Measurements from ENCODE around the gene TEC. TPM values are rescaled to one million over a fixed set of nuclear protein-coding genes. Genes with fewer than 3 reads are reported as not detected.

TEC gene
- polyA plus RNA-seq, 1 donor: 4.6 TPM

- no peaks in the 10 kb centered on the region for H3K36me3 ChIP-seq (ENCODE audit: control insufficient read depth, insufficient read depth, low read length)
- no peaks in the 10 kb centered on the region for H3K9me3 ChIP-seq (ENCODE audit: control insufficient read depth, low read depth, low read length)
- H3K27ac ChIP-seq (ENCODE audit: low read length): no peak overlapping the region
- H3K4me3 ChIP-seq (ENCODE audit: low read length): no peak overlapping the region
- DNase-seq: no peak
- no peaks in the 10 kb centered on the region for H3K27me3 ChIP-seq (ENCODE audit: control insufficient read depth, insufficient read depth, low read length)
- WGBS (ENCODE audit: insufficient coverage, low lambda C conversion rate): no CpG with 5 or more reads among the region's 5 CpGs
- no peaks in the 10 kb centered on the region for H3K4me1 ChIP-seq (ENCODE audit: control insufficient read depth, insufficient read depth, low read length)
Measured at GRCh38 chr4:48197643-48198237, 71.9 kb downstream of the TEC start.

DNA sequence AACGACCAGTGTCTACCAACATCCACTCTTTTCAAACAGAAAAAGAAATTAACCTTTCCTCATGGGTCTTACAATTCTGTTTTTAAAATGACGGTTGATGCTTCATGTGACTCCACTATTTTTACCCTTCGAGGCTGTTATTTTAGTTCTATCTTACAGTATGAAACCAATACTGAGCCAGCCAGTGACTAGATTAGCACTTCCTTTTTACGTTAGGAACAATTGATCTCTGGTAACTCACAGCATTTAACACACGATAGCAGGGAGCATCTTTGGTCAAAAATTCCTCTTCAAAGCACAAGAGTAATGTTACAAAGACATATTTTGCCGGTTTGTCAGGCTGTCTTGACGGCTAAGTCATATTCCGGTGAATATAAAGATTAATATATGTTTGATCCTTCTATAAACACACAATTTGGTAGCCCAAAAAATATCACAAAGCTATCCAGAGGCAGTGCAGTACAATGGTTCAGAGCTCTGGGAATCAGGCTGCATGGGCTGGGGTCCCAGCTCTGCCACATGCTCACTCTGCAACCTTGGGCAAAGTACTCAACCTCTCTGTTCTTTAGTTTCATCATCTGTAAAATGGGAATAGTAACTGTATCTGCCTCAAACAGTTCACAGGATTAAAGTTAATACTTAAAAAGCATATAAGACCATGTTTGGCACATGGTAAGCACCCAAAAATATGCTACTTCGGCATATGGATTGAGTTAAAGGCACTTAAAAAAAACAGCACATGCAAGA is 72.7 kb downstream of the TEC start:
- H3K4me1 ChIP-seq (ENCODE audit: control insufficient read depth, insufficient read depth, low read length): no peaks in the 10 kb centered on the region
- no peaks in the 10 kb centered on the region for H3K9me3 ChIP-seq (ENCODE audit: control insufficient read depth, low read depth, low read length)
- DNase-seq: no peak
- H3K27ac ChIP-seq (ENCODE audit: low read length): no peak overlapping the region
- no peaks in the 10 kb centered on the region for H3K36me3 ChIP-seq (ENCODE audit: control insufficient read depth, insufficient read depth, low read length)
- no peak overlapping the region for H3K4me3 ChIP-seq (ENCODE audit: low read length)
- no peaks in the 10 kb centered on the region for H3K27me3 ChIP-seq (ENCODE audit: control insufficient read depth, insufficient read depth, low read length)
- WGBS (ENCODE audit: insufficient coverage, low lambda C conversion rate): no CpG with 5 or more reads among the region's 9 CpGs

GRCh38 chr4:48195853-48196252 is 73.8 kb downstream of the TEC start:
- no CpG with 5 or more reads among the region's 3 CpGs for WGBS (ENCODE audit: insufficient coverage, low lambda C conversion rate)
- Histone ChIP-seq H3K27ac (ENCODE audit: low read length) (no peak overlapping the region), H3K36me3 (ENCODE audit: control insufficient read depth, insufficient read depth, low read length) (no peaks in the 10 kb centered on the region), H3K27me3 (ENCODE audit: control insufficient read depth, insufficient read depth, low read length) (no peaks in the 10 kb centered on the region), H3K4me3 (ENCODE audit: low read length) (no peak overlapping the region), H3K4me1 (ENCODE audit: control insufficient read depth, insufficient read depth, low read length) (no peaks in the 10 kb centered on the region), H3K9me3 (ENCODE audit: control insufficient read depth, low read depth, low read length) (no peaks in the 10 kb centered on the region)
- no peak for DNase-seq

- no peaks in the 10 kb centered on the region for H3K36me3 ChIP-seq (ENCODE audit: control insufficient read depth, insufficient read depth, low read length)
- no peak overlapping the region for H3K27ac ChIP-seq (ENCODE audit: low read length)
- no peaks in the 10 kb centered on the region for H3K27me3 ChIP-seq (ENCODE audit: control insufficient read depth, insufficient read depth, low read length)
- no peaks in the 10 kb centered on the region for H3K9me3 ChIP-seq (ENCODE audit: control insufficient read depth, low read depth, low read length)
- H3K4me1 ChIP-seq (ENCODE audit: control insufficient read depth, insufficient read depth, low read length): no peaks in the 10 kb centered on the region
- no peak overlapping the region for H3K4me3 ChIP-seq (ENCODE audit: low read length)
- DNase-seq: no peak
- WGBS (ENCODE audit: insufficient coverage, low lambda C conversion rate): no CpG with 5 or more reads among the region's 3 CpGs
Measured at GRCh38 chr4:48195374-48195773, 74.3 kb downstream of the TEC start.

DNA sequence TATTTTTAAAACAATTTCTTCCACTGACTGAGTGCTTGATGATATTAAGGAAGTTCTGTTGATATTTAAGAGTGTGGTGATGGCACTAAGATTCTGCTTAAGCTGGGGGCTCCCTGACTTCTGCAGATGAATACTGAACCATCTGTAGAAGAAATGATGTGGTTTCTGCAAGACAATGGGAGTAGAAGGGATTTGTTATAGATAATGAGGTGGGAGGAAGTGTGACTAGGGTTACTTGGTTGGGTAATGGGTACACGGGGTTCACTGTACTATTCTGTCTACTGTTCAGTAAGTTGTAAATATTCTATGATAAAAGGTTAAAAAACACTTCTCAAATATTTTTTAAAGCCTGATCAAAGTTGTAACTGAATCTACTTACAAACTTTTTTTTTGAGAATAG is 74.7 kb downstream of the TEC start:
- no peak overlapping the region for H3K4me3 ChIP-seq (ENCODE audit: low read length)
- WGBS (ENCODE audit: insufficient coverage, low lambda C conversion rate): no CpG with 5 or more reads among the region's 1 CpG
- H3K9me3 ChIP-seq (ENCODE audit: control insufficient read depth, low read depth, low read length): no peaks in the 10 kb centered on the region
- no peaks in the 10 kb centered on the region for H3K4me1 ChIP-seq (ENCODE audit: control insufficient read depth, insufficient read depth, low read length)
- H3K36me3 ChIP-seq (ENCODE audit: control insufficient read depth, insufficient read depth, low read length): no peaks in the 10 kb centered on the region
- no peak overlapping the region for H3K27ac ChIP-seq (ENCODE audit: low read length)
- H3K27me3 ChIP-seq (ENCODE audit: control insufficient read depth, insufficient read depth, low read length): no peaks in the 10 kb centered on the region
- no peak for DNase-seq

GRCh38 chr4:48193921-48194468 is 75.6 kb downstream of the TEC start:
- H3K36me3 ChIP-seq (ENCODE audit: control insufficient read depth, insufficient read depth, low read length): no peaks in the 10 kb centered on the region

GRCh38 chr4:48193096-48193836 is 76.4 kb downstream of the TEC start:
- H3K4me1 ChIP-seq (ENCODE audit: control insufficient read depth, insufficient read depth, low read length): no peaks in the 10 kb centered on the region
- 100% methylated on average over 4 of the region's 6 CpGs for WGBS (ENCODE audit: insufficient coverage, low lambda C conversion rate)
- no peaks in the 10 kb centered on the region for H3K9me3 ChIP-seq (ENCODE audit: control insufficient read depth, low read depth, low read length)
- no peak overlapping the region for H3K27ac ChIP-seq (ENCODE audit: low read length)
- no peaks in the 10 kb centered on the region for H3K27me3 ChIP-seq (ENCODE audit: control insufficient read depth, insufficient read depth, low read length)
- H3K4me3 ChIP-seq (ENCODE audit: low read length): no peak overlapping the region
- no peaks in the 10 kb centered on the region for H3K36me3 ChIP-seq (ENCODE audit: control insufficient read depth, insufficient read depth, low read length)
- no peak for DNase-seq

More at GRCh38 chr4:48193921-48194468, 75.6 kb downstream of the TEC start:
- Histone ChIP-seq H3K27ac (ENCODE audit: low read length) (no peak overlapping the region), H3K4me1 (ENCODE audit: control insufficient read depth, insufficient read depth, low read length) (no peaks in the 10 kb centered on the region), H3K9me3 (ENCODE audit: control insufficient read depth, low read depth, low read length) (no peaks in the 10 kb centered on the region), H3K27me3 (ENCODE audit: control insufficient read depth, insufficient read depth, low read length) (no peaks in the 10 kb centered on the region), H3K4me3 (ENCODE audit: low read length) (no peak overlapping the region)
- WGBS (ENCODE audit: insufficient coverage, low lambda C conversion rate): no CpG with 5 or more reads among the region's 3 CpGs
- DNase-seq: no peak

GRCh38 chr4:48191758-48192157 is 77.9 kb downstream of the TEC start:
- H3K27me3 ChIP-seq (ENCODE audit: control insufficient read depth, insufficient read depth, low read length): no peaks in the 10 kb centered on the region
- DNase-seq: no peak
- no peaks in the 10 kb centered on the region for H3K4me1 ChIP-seq (ENCODE audit: control insufficient read depth, insufficient read depth, low read length)
- WGBS (ENCODE audit: insufficient coverage, low lambda C conversion rate): no CpG with 5 or more reads among the region's 1 CpG
- no peaks in the 10 kb centered on the region for H3K36me3 ChIP-seq (ENCODE audit: control insufficient read depth, insufficient read depth, low read length)
- no peaks in the 10 kb centered on the region for H3K9me3 ChIP-seq (ENCODE audit: control insufficient read depth, low read depth, low read length)
- H3K27ac ChIP-seq (ENCODE audit: low read length): no peak overlapping the region
- H3K4me3 ChIP-seq (ENCODE audit: low read length): no peak overlapping the region

DNA sequence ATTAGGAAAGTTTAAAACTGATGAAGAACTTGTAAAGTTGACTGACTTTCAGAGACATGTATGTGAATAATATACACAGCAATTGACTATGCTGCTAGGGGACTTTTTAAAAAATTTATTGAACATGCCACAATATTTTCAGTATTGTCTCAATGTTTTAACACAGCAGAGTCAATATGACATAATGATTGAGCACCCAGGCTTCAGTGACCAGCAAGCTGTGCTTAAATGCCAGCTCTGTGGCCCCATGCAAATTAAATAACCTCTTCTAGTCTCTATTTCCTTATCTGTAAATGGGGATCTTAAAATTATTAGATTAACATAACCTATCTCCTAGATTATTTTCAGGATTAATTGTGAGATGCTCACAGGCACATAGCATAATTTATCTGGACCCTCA is 78.8 kb downstream of the TEC start:
- no peak for DNase-seq
- Histone ChIP-seq H3K27ac (ENCODE audit: low read length) (no peak overlapping the region), H3K4me1 (ENCODE audit: control insufficient read depth, insufficient read depth, low read length) (no peaks in the 10 kb centered on the region), H3K9me3 (ENCODE audit: control insufficient read depth, low read depth, low read length) (peaks cover 6% of the 10 kb centered on the region), H3K27me3 (ENCODE audit: control insufficient read depth, insufficient read depth, low read length) (no peaks in the 10 kb centered on the region), H3K36me3 (ENCODE audit: control insufficient read depth, insufficient read depth, low read length) (no peaks in the 10 kb centered on the region), H3K4me3 (ENCODE audit: low read length) (no peak overlapping the region)

GRCh38 chr4:48189731-48190130 is 79.9 kb downstream of the TEC start:
- Histone ChIP-seq H3K36me3 (ENCODE audit: control insufficient read depth, insufficient read depth, low read length) (no peaks in the 10 kb centered on the region), H3K27me3 (ENCODE audit: control insufficient read depth, insufficient read depth, low read length) (no peaks in the 10 kb centered on the region), H3K4me1 (ENCODE audit: control insufficient read depth, insufficient read depth, low read length) (no peaks in the 10 kb centered on the region), H3K27ac (ENCODE audit: low read length) (no peak overlapping the region), H3K4me3 (ENCODE audit: low read length) (no peak overlapping the region), H3K9me3 (ENCODE audit: control insufficient read depth, low read depth, low read length) (peaks cover 10% of the 10 kb centered on the region)
- DNase-seq: no peak
- WGBS (ENCODE audit: insufficient coverage, low lambda C conversion rate): no CpG with 5 or more reads among the region's 2 CpGs

Data from large intestine (tissue), 3 donors.